Lower leg skin (tissue), 3 donors: ENCODE data around the gene SNTG2.

Experiments
- POLR2A ChIP-seq, 2 donors: fragments of 450-650 bp; IDR thresholded peaks; one replicate each; pipeline ENCODE4 v1.6.1; 2016 to 2017; ENCODE audit warnings: antibody characterized with exemption in 2 of 2, mild to moderate bottlenecking in 1 of 2, moderate library complexity in 1 of 2
- TF ChIP-seq, protein P1 (sequence below), 3 donors: fragments of 450-650 bp; IDR thresholded peaks; one replicate each; pipeline ENCODE4 v1.5.1; 2016; ENCODE audit warnings: antibody characterized with exemption in 3 of 3, mild to moderate bottlenecking in 3 of 3, moderate library complexity in 2 of 3

DNA sequence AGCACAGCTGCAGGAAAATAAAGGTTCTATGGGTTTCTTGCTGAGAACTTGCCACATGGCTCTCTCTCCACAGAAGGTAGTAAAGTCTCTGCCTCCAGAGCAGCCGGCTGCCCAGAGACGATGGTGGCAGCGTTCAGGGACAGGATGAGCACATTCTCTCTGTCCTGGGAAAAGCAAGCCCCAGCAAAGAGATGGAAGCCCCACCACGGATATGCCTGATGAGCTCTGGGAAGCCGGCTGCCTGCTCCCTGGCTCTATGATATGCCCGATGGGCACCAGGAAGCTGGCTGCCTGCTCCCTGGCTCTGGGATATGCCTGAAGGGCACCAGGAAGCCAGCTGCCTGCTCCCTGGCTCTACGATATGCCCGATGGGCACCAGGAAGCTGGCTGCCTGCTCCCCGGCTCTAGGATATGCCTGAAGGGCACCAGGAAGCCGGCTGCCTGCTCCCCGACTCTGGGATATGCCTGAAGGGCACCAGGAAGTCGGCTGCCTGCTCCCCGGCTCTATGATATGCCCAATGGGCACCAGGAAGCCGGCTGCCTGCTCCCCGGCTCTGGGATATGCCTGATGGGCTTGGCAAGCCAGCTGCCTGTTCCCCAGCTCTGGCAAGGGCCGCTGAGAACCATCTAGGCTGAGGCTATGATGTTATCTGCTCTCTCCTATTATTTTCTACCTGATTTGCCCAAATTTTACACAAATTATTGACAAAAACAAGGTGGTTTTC, 21.5 kb upstream of the SNTG2 start:
- TF ChIP-seq, protein P1, sequence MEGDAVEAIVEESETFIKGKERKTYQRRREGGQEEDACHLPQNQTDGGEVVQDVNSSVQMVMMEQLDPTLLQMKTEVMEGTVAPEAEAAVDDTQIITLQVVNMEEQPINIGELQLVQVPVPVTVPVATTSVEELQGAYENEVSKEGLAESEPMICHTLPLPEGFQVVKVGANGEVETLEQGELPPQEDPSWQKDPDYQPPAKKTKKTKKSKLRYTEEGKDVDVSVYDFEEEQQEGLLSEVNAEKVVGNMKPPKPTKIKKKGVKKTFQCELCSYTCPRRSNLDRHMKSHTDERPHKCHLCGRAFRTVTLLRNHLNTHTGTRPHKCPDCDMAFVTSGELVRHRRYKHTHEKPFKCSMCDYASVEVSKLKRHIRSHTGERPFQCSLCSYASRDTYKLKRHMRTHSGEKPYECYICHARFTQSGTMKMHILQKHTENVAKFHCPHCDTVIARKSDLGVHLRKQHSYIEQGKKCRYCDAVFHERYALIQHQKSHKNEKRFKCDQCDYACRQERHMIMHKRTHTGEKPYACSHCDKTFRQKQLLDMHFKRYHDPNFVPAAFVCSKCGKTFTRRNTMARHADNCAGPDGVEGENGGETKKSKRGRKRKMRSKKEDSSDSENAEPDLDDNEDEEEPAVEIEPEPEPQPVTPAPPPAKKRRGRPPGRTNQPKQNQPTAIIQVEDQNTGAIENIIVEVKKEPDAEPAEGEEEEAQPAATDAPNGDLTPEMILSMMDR (IDR thresholded peaks at IDR 0.05), result no peak
- TF ChIP-seq POLR2A (IDR thresholded peaks at IDR 0.05), result no peak
